ENCODE results near the gene MORN1. TPM values are rescaled to one million over a fixed set of nuclear protein-coding genes. Genes with fewer than 3 reads are reported as not detected.
A peak's percentile ranks its signal among the peaks of the same experiment; 100 is the strongest.

The MORN1 gene
- total and polyA plus RNA-seq, 10 donors, result 1.9 to 13.5 (median 6.9) TPM

- H3K27me3 ChIP-seq (replicated peaks in 1 of 7), result peaks cover 0 to 35% (median 0%) of the 10 kb centered on the region in 7 donors
- H3K27ac ChIP-seq, result peak overlapping the region; percentile 78 to 96 (median 90)
Observed at GRCh38 chr1:2314273-2314802, 77.0 kb downstream of the MORN1 start.

GRCh38 chr1:2313651-2314261 is 77.6 kb downstream of the MORN1 start:
- 55 to 67% (median 58%) methylated on average over 15 to 18 of the region's 18 CpGs; no CpG with 5 or more reads in 1 of the 5 donors for WGBS, 5 donors
- Histone ChIP-seq H3K36me3 (peaks cover 0 to 8% (median 4%) of the 10 kb centered on the region in 6 donors), H3K4me3 (peak overlapping the region in 6 of 8 donors; percentile 45 to 76 (median 52)), H3K4me1 (peaks cover 36 to 93% (median 71%) of the 10 kb centered on the region in 6 donors), H3K27me3 (replicated peaks in 1 of 7) (peaks cover 0 to 33% (median 0%) of the 10 kb centered on the region in 7 donors), H3K27ac (peak overlapping the region; percentile 78 to 96 (median 90)), H3K9me3 (no peaks in the 10 kb centered on the region)
- TF ChIP-seq POLR2A (IDR thresholded peaks at IDR 0.05) (no peak), POLR2AphosphoS5 (IDR thresholded peaks at IDR 0.05) (no peak)
- TF ChIP-seq, protein P1, sequence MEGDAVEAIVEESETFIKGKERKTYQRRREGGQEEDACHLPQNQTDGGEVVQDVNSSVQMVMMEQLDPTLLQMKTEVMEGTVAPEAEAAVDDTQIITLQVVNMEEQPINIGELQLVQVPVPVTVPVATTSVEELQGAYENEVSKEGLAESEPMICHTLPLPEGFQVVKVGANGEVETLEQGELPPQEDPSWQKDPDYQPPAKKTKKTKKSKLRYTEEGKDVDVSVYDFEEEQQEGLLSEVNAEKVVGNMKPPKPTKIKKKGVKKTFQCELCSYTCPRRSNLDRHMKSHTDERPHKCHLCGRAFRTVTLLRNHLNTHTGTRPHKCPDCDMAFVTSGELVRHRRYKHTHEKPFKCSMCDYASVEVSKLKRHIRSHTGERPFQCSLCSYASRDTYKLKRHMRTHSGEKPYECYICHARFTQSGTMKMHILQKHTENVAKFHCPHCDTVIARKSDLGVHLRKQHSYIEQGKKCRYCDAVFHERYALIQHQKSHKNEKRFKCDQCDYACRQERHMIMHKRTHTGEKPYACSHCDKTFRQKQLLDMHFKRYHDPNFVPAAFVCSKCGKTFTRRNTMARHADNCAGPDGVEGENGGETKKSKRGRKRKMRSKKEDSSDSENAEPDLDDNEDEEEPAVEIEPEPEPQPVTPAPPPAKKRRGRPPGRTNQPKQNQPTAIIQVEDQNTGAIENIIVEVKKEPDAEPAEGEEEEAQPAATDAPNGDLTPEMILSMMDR (IDR thresholded peaks at IDR 0.05 in 8 of 11, conservative IDR thresholded peaks at IDR 0.05 in 3 of 11), result no peak
- no peak for DNase-seq
- intact Hi-C loops (cut with DNase I; ENCODE audit: low total_unique reads), result loop anchor here (5.0 kb wide), 1 partner anchor 116 kb away; no protein-coding TSS in a partner anchor

More at GRCh38 chr1:2314273-2314802, 77.0 kb downstream of the MORN1 start:
- Histone ChIP-seq H3K4me3 (peak overlapping the region; percentile 37 to 76 (median 52)), H3K9me3 (no peaks in the 10 kb centered on the region), H3K4me1 (peaks cover 36 to 93% (median 71%) of the 10 kb centered on the region in 6 donors), H3K36me3 (peaks cover 0 to 5% (median 0%) of the 10 kb centered on the region in 6 donors)
- intact Hi-C loops (cut with DNase I; ENCODE audit: low total_unique reads), result loop anchor here (5.0 kb wide), 1 partner anchor 117 kb away; no protein-coding TSS in a partner anchor
- DNase-seq, result peak; percentile 84
- WGBS, 5 donors, result 13 to 23% (median 18%) methylated on average over 25 to 54 of the region's 54 CpGs; no CpG with 5 or more reads in 1 of the 5 donors
- TF ChIP-seq POLR2AphosphoS5 (IDR thresholded peaks at IDR 0.05), result peak in 2 of 3 donors; percentile 9 to 66
- TF ChIP-seq, protein P1 (IDR thresholded peaks at IDR 0.05 in 8 of 11, conservative IDR thresholded peaks at IDR 0.05 in 3 of 11), result no peak
- no peak for TF ChIP-seq POLR2A (IDR thresholded peaks at IDR 0.05)

DNA sequence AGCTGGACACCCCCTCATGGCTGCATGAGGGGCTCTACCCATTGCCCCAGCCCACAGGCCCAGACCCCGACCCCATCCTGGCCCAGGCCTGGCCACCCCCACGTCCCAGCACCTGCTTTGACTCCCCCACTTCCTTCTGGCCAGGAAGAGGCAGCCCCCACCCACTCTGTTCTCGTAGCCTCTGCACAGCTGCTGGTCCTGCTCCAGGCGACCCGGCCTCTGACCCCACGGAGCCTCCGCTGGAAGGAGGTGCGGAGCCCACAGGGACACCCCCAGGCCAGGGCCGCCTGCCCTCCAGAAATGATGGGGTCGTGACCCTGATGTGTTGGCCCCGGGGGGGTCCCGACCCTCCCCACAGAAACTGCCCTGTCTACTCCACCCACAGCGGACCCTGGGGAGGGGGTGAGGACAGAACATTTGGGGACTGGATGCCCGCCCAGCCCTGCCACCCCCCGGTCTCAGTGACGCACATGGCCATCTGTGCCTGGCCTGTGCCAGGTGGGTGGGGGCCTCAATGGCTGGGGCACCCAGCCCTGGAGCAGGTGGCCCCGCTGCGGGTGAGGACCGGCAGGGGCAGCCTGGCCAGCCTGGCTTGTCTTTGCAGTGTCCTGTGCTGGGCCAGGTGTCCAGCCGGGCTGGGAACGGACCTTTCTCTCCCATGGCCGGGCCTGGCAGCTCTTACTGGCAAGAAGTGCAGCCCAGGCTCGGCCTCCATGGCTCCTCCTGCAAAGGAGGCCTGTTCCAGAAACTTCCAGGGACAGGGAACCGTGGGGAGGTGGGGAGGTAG is 78.6 kb downstream of the MORN1 start:
- Histone ChIP-seq H3K27ac (peak overlapping the region; percentile 48 to 96 (median 90)), H3K4me3 (no peak overlapping the region), H3K27me3 (replicated peaks in 1 of 7) (peaks cover 0 to 33% (median 0%) of the 10 kb centered on the region in 7 donors), H3K4me1 (peaks cover 36 to 84% (median 71%) of the 10 kb centered on the region in 6 donors), H3K9me3 (no peaks in the 10 kb centered on the region), H3K36me3 (peaks cover 0 to 19% (median 14%) of the 10 kb centered on the region in 6 donors)
- TF ChIP-seq, protein P1 (IDR thresholded peaks at IDR 0.05 in 8 of 11, conservative IDR thresholded peaks at IDR 0.05 in 3 of 11), result no peak
- peak in 2 of 3 donors; percentile 10 to 46 for TF ChIP-seq POLR2AphosphoS5 (IDR thresholded peaks at IDR 0.05)
- WGBS, 5 donors, result 27 to 56% (median 52%) methylated on average over 8 to 24 of the region's 24 CpGs
- DNase-seq, result peak; percentile 81
- intact Hi-C loops (cut with DNase I; ENCODE audit: low total_unique reads), result loop anchor here (5.0 kb wide), 1 partner anchor 115 kb away; no protein-coding TSS in a partner anchor
